ENCODE measurements around the gene CRLF3.

- TF ChIP-seq FOXK1 (CRISPR knock-in tag; IDR thresholded peaks at IDR 0.05) (no peak), MAX (CRISPR knock-in tag; IDR thresholded peaks at IDR 0.05) (no peak), ETV6 (CRISPR knock-in tag; IDR thresholded peaks at IDR 0.05) (no peak), MYBL2 (CRISPR knock-in tag; IDR thresholded peaks at IDR 0.05) (no peak)
These were observed 29.7 kb upstream of the CRLF3 start for GRCh38 chr17:30854146-30854545.

Data from WTC11 (cell line).